Kidney (tissue), 22 donors: ENCODE results near the gene DBX2. TPM values are rescaled to one million over a fixed set of nuclear protein-coding genes. Genes with fewer than 3 reads are reported as not detected.
"Not testable (repeated sequence)": the region's sequence is repeated elsewhere in the genome, so short reads cannot be mapped to it uniquely, and the experiment has no call there.

Source experiments
- DNase-seq, 5 donors: peaks; one replicate each; pipeline ENCODE4 v3.0.0-alpha.2; 2013 to 2020
- FAIRE-seq: peaks from 2 replicates; lab custom pipeline; 2012; peaks lifted over from hg19 to GRCh38; lab: Jason Lieb, UNC
- H3K27ac ChIP-seq, 2 donors: one replicate each; pipeline ENCODE4 v1.7.0; 2013; ENCODE audit warnings: low read depth in 2 of 2, low read length in 2 of 2, inconsistent platforms in 1 of 2
- H3K27me3 ChIP-seq: one replicate; pipeline ENCODE4 v1.7.1; 2013; ENCODE audit warnings: low read length, inconsistent platforms; ENCODE audit not compliant: control insufficient read depth, insufficient read depth
- H3K36me3 ChIP-seq, 3 donors: one replicate each; pipeline versions ENCODE4 v1.7.0 to v1.7.1; 2013; ENCODE audit warnings: low read length in 3 of 3, control low read depth in 1 of 3, inconsistent platforms in 1 of 3; ENCODE audit not compliant: insufficient read depth in 3 of 3, control insufficient read depth in 2 of 3
- H3K4me1 ChIP-seq, 3 donors: one replicate each; pipeline versions ENCODE4 v1.7.0 to v1.7.1; 2013; ENCODE audit warnings: low read length in 3 of 3, inconsistent platforms in 1 of 3, low read depth in 1 of 3; ENCODE audit not compliant: control insufficient read depth in 2 of 3, insufficient read depth in 2 of 3
- H3K4me3 ChIP-seq, 3 donors: one replicate each; pipeline versions ENCODE4 v1.7.0 to v1.8.1; 2013; ENCODE audit warnings: low read length in 3 of 3, control low read depth in 1 of 3, inconsistent platforms in 1 of 3
- H3K9ac ChIP-seq, 3 donors: one replicate each; pipeline versions ENCODE4 v1.7.0 to v1.7.1; 2013; ENCODE audit warnings: low read length in 3 of 3, control low read depth in 1 of 3, inconsistent platforms in 1 of 3
- H3K9me3 ChIP-seq, 3 donors: one replicate each; pipeline versions ENCODE4 v1.7.0 to v1.7.1; 2013; ENCODE audit warnings: low read length in 3 of 3, control low read depth in 1 of 3, inconsistent platforms in 1 of 3; ENCODE audit not compliant: control insufficient read depth in 2 of 3, insufficient read depth in 1 of 3
- intact Hi-C: fragments of 100-400 bp; cut with DNase I; formaldehyde crosslinking; loops from one replicate; pipeline ENCODE4 v1.11.1; 2022
- long read RNA-seq, 10 donors: library from polyadenylated mRNA in 1 of 10; unstranded in 1 of 10; transcript quantifications; one replicate each; pipeline ENCODE4 v2.0.0 and lab custom pipeline, GENCODE V29; 2021 to 2026
- polyA plus RNA-seq: library from polyadenylated mRNA; stranded (reverse); fragments of 350-450 nt; fragmentation: Illumina TruSeq; extraction: RNeasy Lipid Tissue Mini Kit (QIAGEN cat#74804); gene quantifications from one replicate; pipeline ENCODE4 v1.2.3, GENCODE V29; 2014; ENCODE audit warnings: low read depth, low replicate concordance; ENCODE audit not compliant: insufficient read depth
- total RNA-seq: library from RNA; stranded (reverse); fragmentation: NEBNext Ultra II Directional; extraction: Animal tissue kit (Norgen Biotek cat#: 25700); gene quantifications from one replicate; pipeline ENCODE4 v1.2.1, GENCODE V29; 2021
- TF ChIP-seq, protein P1 (sequence below): IDR thresholded peaks from 3 replicates; pipeline ENCODE4 v1.5.1; 2012; ENCODE audit warnings: mild to moderate bottlenecking, moderate library complexity, borderline replicate concordance; ENCODE audit not compliant: insufficient read depth; ENCODE audit errors: extremely low read depth
- donor health status: control.
- donor health status: control.
- donor health status: control.
- donor health status: control.
- donor health status: control.
- donor health status: DM: yes; HTN: yes; CAD: no.
- donor health status: Normal renal cell carcinoma (clear cell type).

Gene DBX2
- total RNA-seq (not detected), polyA plus RNA-seq (not detected)
- long read RNA-seq, donor 1, result 0 reads
- long read RNA-seq, donor 2, result 0 reads
- long read RNA-seq, donor 3, result 0 reads
- long read RNA-seq, donor 4, partial matches to known transcripts, result 0 of 1 reads
- long read RNA-seq, donor 4, other reads (novel, unspliced or antisense), result 0 of 1 reads
- long read RNA-seq, donor 5, result 0 reads
- long read RNA-seq, donor 6, result 0 reads
- long read RNA-seq, donor 7, result 0 reads
- long read RNA-seq, donor 8, result 0 reads
- long read RNA-seq, donor 9, result 0 reads
- long read RNA-seq, donor 10, result 0 reads

- Histone ChIP-seq H3K4me3 (peak within 1 kb of the TSS; percentile 13 to 46 (median 29)), H3K9me3 (no peaks in the 10 kb centered on the region), H3K4me1 (no peaks in the 10 kb centered on the region), H3K27ac (no peak within 1 kb of the TSS), H3K27me3 (peaks cover 17% of the 10 kb centered on the region), H3K36me3 (no peaks in the 10 kb centered on the region), H3K9ac (no peak within 1 kb of the TSS)
- TF ChIP-seq, protein P1, sequence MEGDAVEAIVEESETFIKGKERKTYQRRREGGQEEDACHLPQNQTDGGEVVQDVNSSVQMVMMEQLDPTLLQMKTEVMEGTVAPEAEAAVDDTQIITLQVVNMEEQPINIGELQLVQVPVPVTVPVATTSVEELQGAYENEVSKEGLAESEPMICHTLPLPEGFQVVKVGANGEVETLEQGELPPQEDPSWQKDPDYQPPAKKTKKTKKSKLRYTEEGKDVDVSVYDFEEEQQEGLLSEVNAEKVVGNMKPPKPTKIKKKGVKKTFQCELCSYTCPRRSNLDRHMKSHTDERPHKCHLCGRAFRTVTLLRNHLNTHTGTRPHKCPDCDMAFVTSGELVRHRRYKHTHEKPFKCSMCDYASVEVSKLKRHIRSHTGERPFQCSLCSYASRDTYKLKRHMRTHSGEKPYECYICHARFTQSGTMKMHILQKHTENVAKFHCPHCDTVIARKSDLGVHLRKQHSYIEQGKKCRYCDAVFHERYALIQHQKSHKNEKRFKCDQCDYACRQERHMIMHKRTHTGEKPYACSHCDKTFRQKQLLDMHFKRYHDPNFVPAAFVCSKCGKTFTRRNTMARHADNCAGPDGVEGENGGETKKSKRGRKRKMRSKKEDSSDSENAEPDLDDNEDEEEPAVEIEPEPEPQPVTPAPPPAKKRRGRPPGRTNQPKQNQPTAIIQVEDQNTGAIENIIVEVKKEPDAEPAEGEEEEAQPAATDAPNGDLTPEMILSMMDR, result no peak
- intact Hi-C loops, result no loop called here
- FAIRE-seq (no peak), DNase-seq (peak; percentile 37 to 55 (median 52))
Measured at GRCh38 chr12:45050751-45051571, at the start of gene DBX2. Gene DBX2, minus strand, starts transcription at chr12:45051099. Its CDS starts 172 bp downstream, at chr12:45050927.

GRCh38 chr12:45098766-45099165 lies 47.9 kb upstream of the DBX2 start:
- Histone ChIP-seq H3K36me3 (no peaks in the 10 kb centered on the region), H3K9me3 (no peaks in the 10 kb centered on the region), H3K9ac (no peak overlapping the region), H3K27ac (no peak overlapping the region), H3K27me3 (no peaks in the 10 kb centered on the region), H3K4me3 (no peak overlapping the region), H3K4me1 (no peaks in the 10 kb centered on the region)
- TF ChIP-seq, protein P1, result no peak
- FAIRE-seq (no peak), DNase-seq (no peak)
- intact Hi-C loops, result no loop called here

- not testable (repeated sequence) for DNase-seq, FAIRE-seq
Measured at GRCh38 chr12:45095417-45095816, 44.5 kb upstream of the DBX2 start.

DNA sequence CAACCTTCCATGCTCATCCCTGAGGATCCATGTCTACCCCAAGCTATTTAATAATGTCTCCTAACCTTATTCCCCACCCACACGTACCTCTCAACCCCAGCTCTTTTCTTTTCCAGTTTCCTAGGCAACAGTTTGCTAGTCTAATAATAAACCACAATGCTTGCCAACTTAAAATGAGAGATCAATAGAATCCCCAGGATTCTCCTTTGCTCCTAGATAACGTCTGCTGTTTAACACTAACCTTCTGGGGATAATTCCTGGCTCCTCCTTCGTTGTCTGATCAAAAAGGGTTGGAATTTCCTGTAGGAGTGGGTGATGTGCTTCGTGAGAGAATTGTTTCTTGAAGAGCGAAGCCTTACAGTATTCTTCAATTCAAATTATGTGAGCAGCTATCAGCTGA lies 42.2 kb upstream of the DBX2 start:
- Histone ChIP-seq H3K9me3 (no peaks in the 10 kb centered on the region), H3K36me3 (no peaks in the 10 kb centered on the region), H3K4me1 (no peaks in the 10 kb centered on the region), H3K27ac (no peak overlapping the region), H3K4me3 (no peak overlapping the region), H3K27me3 (no peaks in the 10 kb centered on the region), H3K9ac (no peak overlapping the region)
- TF ChIP-seq, protein P1, result no peak
- DNase-seq (no peak), FAIRE-seq (no peak)
- intact Hi-C loops, result no loop called here

More at GRCh38 chr12:45095417-45095816, 44.5 kb upstream of the DBX2 start:
- H3K9ac ChIP-seq, intact Hi-C loops, H3K36me3 ChIP-seq, H3K4me1 ChIP-seq, H3K4me3 ChIP-seq, H3K27ac ChIP-seq, H3K27me3 ChIP-seq, H3K9me3 ChIP-seq: not testable (repeated sequence)
